Neutrophil (primary cell): ENCODE results near the gene RNF115.
"Not testable (repeated sequence)": the region's sequence is repeated elsewhere in the genome, so short reads cannot be mapped to it uniquely, and the experiment has no call there.

Source experiments
- H3K27ac ChIP-seq: fragments of 200-600 bp; sonication (generic); 2 replicates; pipeline ENCODE4 v1.5.1; 2016; ENCODE audit warnings: mild to moderate bottlenecking, moderate library complexity
- H3K27me3 ChIP-seq: fragments of 200-600 bp; sonication (generic); 2 replicates; pipeline ENCODE4 v1.6.0; 2016; ENCODE audit warnings: mild to moderate bottlenecking
- H3K36me3 ChIP-seq: fragments of 200-600 bp; sonication (generic); 2 replicates; pipeline ENCODE4 v1.5.1; 2017
- H3K4me1 ChIP-seq, 2 experiments: fragments of 200-600 bp in 1 of 2; sonication (generic) in 1 of 2; 1 replicate in 1 of 2; 2 replicates in 1 of 2; pipeline versions ENCODE4 v1.5.1 to v1.6.1; 2013 to 2016; ENCODE audit warnings: low read depth in 1 of 2, low read length in 1 of 2, mild to moderate bottlenecking in 1 of 2, moderate library complexity in 1 of 2; ENCODE audit not compliant: control insufficient read depth in 1 of 2, insufficient read depth in 1 of 2
- H3K4me3 ChIP-seq, 2 experiments: fragments of 200-600 bp in 1 of 2; sonication (generic) in 1 of 2; 1 replicate in 1 of 2; 2 replicates in 1 of 2; pipeline ENCODE4 v1.5.1; 2013 to 2016; ENCODE audit warnings: low read depth in 1 of 2, low read length in 1 of 2, mild to moderate bottlenecking in 1 of 2, moderate library complexity in 1 of 2
- H3K9me3 ChIP-seq: fragments of 200-600 bp; sonication (generic); 2 replicates; pipeline ENCODE4 v1.5.1; 2016
- CTCF ChIP-seq: fragments of 200-600 bp; sonication (generic); IDR thresholded peaks from 2 replicates; pipeline ENCODE4 v1.5.1; 2016; ENCODE audit warnings: antibody characterized with exemption

The RNF115 gene

GRCh38 chr1:145762001-145762400, 61.9 kb downstream of the RNF115 start:
- not testable (repeated sequence) for H3K4me1 ChIP-seq, H3K9me3 ChIP-seq, H3K27ac ChIP-seq, H3K27me3 ChIP-seq, H3K4me3 ChIP-seq
- peaks cover 20% of the 10 kb centered on the region for H3K36me3 ChIP-seq

GRCh38 chr1:145761498-145761897, 62.4 kb downstream of the RNF115 start:
- H3K9me3 ChIP-seq, H3K4me1 ChIP-seq, H3K4me3 ChIP-seq, H3K27ac ChIP-seq, H3K27me3 ChIP-seq: not testable (repeated sequence)
- peaks cover 17% of the 10 kb centered on the region for H3K36me3 ChIP-seq

- not testable (repeated sequence) for H3K27ac ChIP-seq, H3K27me3 ChIP-seq, H3K4me1 ChIP-seq, H3K4me3 ChIP-seq, H3K9me3 ChIP-seq
- peaks cover 23% of the 10 kb centered on the region for H3K36me3 ChIP-seq
Measured at GRCh38 chr1:145760395-145760949, 63.4 kb downstream of the RNF115 start.

DNA sequence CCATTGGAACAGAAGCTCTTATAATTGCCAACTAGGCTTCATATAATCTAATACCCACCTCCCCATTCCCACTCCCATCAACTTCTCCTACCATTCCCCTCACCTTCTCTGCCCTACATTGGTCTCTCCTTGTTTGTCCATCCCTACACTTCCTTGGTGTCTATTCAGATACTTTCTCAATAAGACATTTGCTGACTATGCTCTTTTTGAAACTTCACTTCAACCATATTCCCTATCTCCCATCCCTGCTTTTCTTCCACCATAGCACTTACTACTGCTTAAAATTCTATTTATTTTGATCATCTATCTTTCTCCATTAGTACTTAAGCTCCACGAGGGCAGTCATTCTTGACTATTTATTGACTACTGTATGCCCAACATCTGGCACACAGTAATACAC, 64.2 kb downstream of the RNF115 start:
- no peaks in the 10 kb centered on the region for H3K9me3 ChIP-seq
- H3K27ac ChIP-seq: no peak overlapping the region
- H3K36me3 ChIP-seq: peaks cover 23% of the 10 kb centered on the region
- TF ChIP-seq CTCF: no peak
- H3K27me3 ChIP-seq: no peaks in the 10 kb centered on the region
- no peaks in the 10 kb centered on the region for H3K4me1 ChIP-seq
- H3K4me3 ChIP-seq: no peak overlapping the region

GRCh38 chr1:145758575-145758974, 65.3 kb downstream of the RNF115 start:
- Histone ChIP-seq H3K9me3 (no peaks in the 10 kb centered on the region), H3K4me1 (no peaks in the 10 kb centered on the region), H3K4me3 (no peak overlapping the region), H3K36me3 (peaks cover 18% of the 10 kb centered on the region), H3K27ac (no peak overlapping the region), H3K27me3 (no peaks in the 10 kb centered on the region)
- no peak for TF ChIP-seq CTCF

GRCh38 chr1:145758116-145758515, 65.8 kb downstream of the RNF115 start:
- no peaks in the 10 kb centered on the region for H3K4me1 ChIP-seq
- no peak for TF ChIP-seq CTCF
- no peaks in the 10 kb centered on the region for H3K9me3 ChIP-seq
- H3K36me3 ChIP-seq: peaks cover 18% of the 10 kb centered on the region
- H3K27me3 ChIP-seq: no peaks in the 10 kb centered on the region
- H3K27ac ChIP-seq: no peak overlapping the region
- H3K4me3 ChIP-seq: no peak overlapping the region

GRCh38 chr1:145757420-145757819, 66.5 kb downstream of the RNF115 start:
- Histone ChIP-seq H3K27me3 (no peaks in the 10 kb centered on the region), H3K4me3 (no peak overlapping the region), H3K4me1 (no peaks in the 10 kb centered on the region), H3K9me3 (no peaks in the 10 kb centered on the region), H3K27ac (no peak overlapping the region), H3K36me3 (peaks cover 18% of the 10 kb centered on the region)
- no peak for TF ChIP-seq CTCF
